Pancreas (tissue), 10 donors: ENCODE measurements around the gene MMAA. TPM values are rescaled to one million over a fixed set of nuclear protein-coding genes. Genes with fewer than 3 reads are reported as not detected.
"Not testable (repeated sequence)": the region's sequence is repeated elsewhere in the genome, so short reads cannot be mapped to it uniquely, and the experiment has no call there.

Source experiments
- ATAC-seq, 4 donors: fragments of 200-7000 bp; cut with Tn5 transposase; one replicate each; pipeline versions ENCODE4 v1.8.0 to v1.9.1; 2020; ENCODE audit warnings: mild to moderate bottlenecking in 4 of 4, moderate library complexity in 4 of 4
- DNase-seq, 6 donors: peaks; one replicate each; pipeline ENCODE4 v3.0.0-alpha.2; 2020
- FAIRE-seq: peaks from 2 replicates; lab custom pipeline; 2012; peaks lifted over from hg19 to GRCh38; lab: Jason Lieb, UNC
- H3K27ac ChIP-seq, 4 donors: fragments of 200-600 bp; sonication (generic); 1 replicate in 3 of 4; 2 replicates in 1 of 4; pipeline versions ENCODE4 v1.5.0 to v1.8.0; 2020
- H3K27me3 ChIP-seq, 4 donors: fragments of 200-600 bp; one replicate each; pipeline ENCODE4 v1.8.0; 2021
- H3K36me3 ChIP-seq, 3 donors: fragments of 200-600 bp; sonication (generic) in 1 of 3; one replicate each; pipeline versions ENCODE4 v1.5.0 to v1.8.0; 2020 to 2021
- H3K4me1 ChIP-seq, 3 donors: fragments of 200-600 bp; one replicate each; pipeline ENCODE4 v1.8.0; 2021
- H3K4me3 ChIP-seq, 4 donors: fragments of 200-600 bp; sonication (generic) in 2 of 4; one replicate each; pipeline versions ENCODE4 v1.5.0 to v1.8.0; 2020 to 2021
- H3K9me3 ChIP-seq, 4 donors: fragments of 200-600 bp; one replicate each; pipeline ENCODE4 v1.8.0; 2021
- WGBS, 2 donors: extraction: QIAGEN DNeasy Blood & Tissue Kit; methylation state at CpG; one replicate each; pipeline ENCODE4 v1.1.7; 2013; 5-methylcytosine and 5-hydroxymethylcytosine counted together
- intact Hi-C, 3 donors: fragments of 100-400 bp; cut with DNase I; formaldehyde crosslinking; loops; one replicate each; pipeline versions ENCODE4 v1.11.1 to v1.14.2; 2022
- polyA plus RNA-seq, 2 donors: library from polyadenylated mRNA; stranded (reverse); fragments of 200-250 nt; gene quantifications; one replicate each; pipeline ENCODE4 v1.2.3, GENCODE V29; 2013
- total RNA-seq, 6 donors: library from RNA; stranded (reverse); fragmentation: NEBNext Ultra II Directional in 4 of 6; extraction: Animal tissue kit (Norgen Biotek cat#: 25700) in 4 of 6; gene quantifications; one replicate each; pipeline versions ENCODE4 v1.2.1 to v1.2.4, GENCODE V29; 2021 to 2023
- TF ChIP-seq, protein P1 (sequence below), 4 donors: fragments of 200-600 bp; sonication (generic) in 3 of 4; IDR thresholded peaks; one replicate each; pipeline versions ENCODE4 v1.5.0 to v1.8.0; 2021; ENCODE audit warnings: antibody characterized with exemption in 4 of 4
- donor health status: healthy with polysubstance abuse.
- donor health status: DM: no; HTN: no; CAD: no; lungs with moderate emphysema.
- donor health status: DM: no; HTN: no; CAD: no.
- donor health status: control.
- donor health status: control.
- donor health status: Bipolar disorder and iron deficiency.
- donor health status: DM: yes; HTN: yes; CAD: no.
- donor health status: DM: no; HTN: no; CAD: no.
- donor health status: DM: no; HTN: no; CAD: no.
- donor health status: DM: yes; HTN: yes; CAD: no.

Gene MMAA
- total and polyA plus RNA-seq, 8 donors, result 3.0 to 9.5 (median 5.5) TPM

DNA sequence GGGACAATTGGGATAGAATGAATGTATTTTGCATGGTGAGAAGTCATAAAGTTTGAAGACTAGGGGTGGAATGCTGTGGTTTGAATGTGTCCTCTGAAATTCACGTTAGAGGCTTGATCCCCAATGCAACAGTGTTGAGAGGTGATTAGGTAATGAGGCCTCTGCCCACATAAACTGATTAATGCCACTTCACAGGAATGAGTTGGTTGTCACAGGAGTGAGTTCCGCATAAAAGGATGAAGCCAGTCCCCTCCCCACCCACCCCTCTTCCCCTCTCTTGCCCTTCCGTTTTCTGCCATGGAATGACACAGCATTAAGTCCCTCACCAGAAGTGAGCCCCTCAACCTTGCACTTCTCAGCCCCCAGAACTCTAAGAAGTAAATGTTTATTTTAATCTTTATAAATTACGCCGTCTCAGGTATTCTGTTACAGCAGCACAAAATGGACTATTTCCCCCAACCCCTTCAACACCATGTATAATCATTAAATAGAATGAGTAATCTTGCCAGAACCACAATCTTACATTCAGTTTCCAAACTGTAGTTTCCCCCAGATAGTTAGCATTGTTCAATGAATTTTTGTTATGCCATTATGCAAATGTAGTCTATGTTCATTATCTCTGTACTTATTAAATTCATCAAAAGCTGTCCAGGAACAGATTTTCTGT lies 5.5 kb upstream of the MMAA start:
- no peaks in the 10 kb centered on the region for H3K27me3 ChIP-seq
- ATAC-seq (no peak), DNase-seq (no peak), FAIRE-seq (no peak)
- peaks cover 0 to 10% (median 7%) of the 10 kb centered on the region in 3 donors for H3K4me1 ChIP-seq
- no peaks in the 10 kb centered on the region for H3K9me3 ChIP-seq
- H3K36me3 ChIP-seq, result no peaks in the 10 kb centered on the region
- H3K27ac ChIP-seq, result no peak overlapping the region
- no peak overlapping the region for H3K4me3 ChIP-seq
- TF ChIP-seq, protein P1, sequence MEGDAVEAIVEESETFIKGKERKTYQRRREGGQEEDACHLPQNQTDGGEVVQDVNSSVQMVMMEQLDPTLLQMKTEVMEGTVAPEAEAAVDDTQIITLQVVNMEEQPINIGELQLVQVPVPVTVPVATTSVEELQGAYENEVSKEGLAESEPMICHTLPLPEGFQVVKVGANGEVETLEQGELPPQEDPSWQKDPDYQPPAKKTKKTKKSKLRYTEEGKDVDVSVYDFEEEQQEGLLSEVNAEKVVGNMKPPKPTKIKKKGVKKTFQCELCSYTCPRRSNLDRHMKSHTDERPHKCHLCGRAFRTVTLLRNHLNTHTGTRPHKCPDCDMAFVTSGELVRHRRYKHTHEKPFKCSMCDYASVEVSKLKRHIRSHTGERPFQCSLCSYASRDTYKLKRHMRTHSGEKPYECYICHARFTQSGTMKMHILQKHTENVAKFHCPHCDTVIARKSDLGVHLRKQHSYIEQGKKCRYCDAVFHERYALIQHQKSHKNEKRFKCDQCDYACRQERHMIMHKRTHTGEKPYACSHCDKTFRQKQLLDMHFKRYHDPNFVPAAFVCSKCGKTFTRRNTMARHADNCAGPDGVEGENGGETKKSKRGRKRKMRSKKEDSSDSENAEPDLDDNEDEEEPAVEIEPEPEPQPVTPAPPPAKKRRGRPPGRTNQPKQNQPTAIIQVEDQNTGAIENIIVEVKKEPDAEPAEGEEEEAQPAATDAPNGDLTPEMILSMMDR (IDR thresholded peaks at IDR 0.05), result no peak
- WGBS, 2 donors, result 37 to 48% methylated on average over 5 of the region's 5 CpGs
- intact Hi-C loops, result loop anchor here in 2 of 3 donors (5.0 to 10.0 kb wide), 2 partner anchors 379 to 381 kb away; no protein-coding TSS in a partner anchor

DNA sequence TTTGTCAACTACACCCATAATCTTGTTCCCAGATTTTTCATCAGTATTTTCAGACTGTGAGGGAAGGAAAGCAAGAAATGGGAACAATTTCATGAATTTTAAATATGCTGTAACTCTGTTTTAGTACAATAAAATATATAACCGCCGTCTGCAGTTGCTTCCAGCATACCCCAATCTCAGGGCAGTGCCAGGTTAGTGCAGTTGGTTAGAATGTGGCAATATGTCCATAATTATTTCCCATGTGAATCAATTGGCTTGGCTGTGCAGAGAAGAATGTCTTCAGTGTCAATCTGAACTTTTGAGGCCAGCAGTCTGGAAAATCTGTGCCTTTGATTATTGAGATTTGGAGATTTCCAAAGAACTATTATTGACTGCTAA lies 5.0 kb upstream of the MMAA start:
- no peak for DNase-seq
- no peaks in the 10 kb centered on the region for H3K27me3 ChIP-seq
- 35 to 38% methylated on average over 2 of the region's 2 CpGs for WGBS, 2 donors
- FAIRE-seq, result no peak
- intact Hi-C loops, result loop anchor here in 2 of 3 donors (5.0 to 10.0 kb wide), 2 partner anchors 379 to 382 kb away; no protein-coding TSS in a partner anchor
- TF ChIP-seq, protein P1 (IDR thresholded peaks at IDR 0.05), result no peak
- ATAC-seq, result no peak
- H3K27ac ChIP-seq, result no peak overlapping the region
- no peaks in the 10 kb centered on the region for H3K9me3 ChIP-seq
- no peaks in the 10 kb centered on the region for H3K36me3 ChIP-seq
- peaks cover 0 to 10% (median 7%) of the 10 kb centered on the region in 3 donors for H3K4me1 ChIP-seq
- no peak overlapping the region for H3K4me3 ChIP-seq

- H3K27me3 ChIP-seq, result no peaks in the 10 kb centered on the region
- intact Hi-C loops, result loop anchor here in 1 of 3 donors (10.0 kb wide), 1 partner anchor 384 kb away; no protein-coding TSS in a partner anchor
- H3K36me3 ChIP-seq, result no peaks in the 10 kb centered on the region
- FAIRE-seq, result no peak
- 1% methylated on average over 19 of the region's 19 CpGs for WGBS, 2 donors
- TF ChIP-seq, protein P1 (IDR thresholded peaks at IDR 0.05), result no peak
- DNase-seq, result no peak
- peak overlapping the region; percentile 35 to 82 (median 72) for H3K4me3 ChIP-seq
- peak overlapping the region; percentile 92 to 98 (median 96) for H3K27ac ChIP-seq
- no peaks in the 10 kb centered on the region for H3K9me3 ChIP-seq
- H3K4me1 ChIP-seq, result peaks cover 3 to 23% (median 23%) of the 10 kb centered on the region in 3 donors
- ATAC-seq, result peak in 3 of 4 donors; percentile 9 to 22 (median 9)
Measured at GRCh38 chr4:145618210-145618931, 814 bp upstream of the MMAA start.

GRCh38 chr4:145619639-145619996 lies 433 bp downstream of the MMAA start:
- FAIRE-seq (peak; percentile 63), ATAC-seq (peak; percentile 82 to 89 (median 84)), DNase-seq (peak; percentile 48 to 88 (median 81))
- Histone ChIP-seq H3K4me3 (peak overlapping the region; percentile 35 to 82 (median 72)), H3K9me3 (no peaks in the 10 kb centered on the region), H3K27me3 (no peaks in the 10 kb centered on the region), H3K36me3 (no peaks in the 10 kb centered on the region), H3K27ac (peak overlapping the region; percentile 92 to 98 (median 96)), H3K4me1 (peaks cover 3 to 28% (median 23%) of the 10 kb centered on the region in 3 donors)
- 0% methylated on average over 9 of the region's 9 CpGs for WGBS, 2 donors
- intact Hi-C loops, result loop anchor here in 1 of 3 donors (10.0 kb wide), 1 partner anchor 385 kb away; no protein-coding TSS in a partner anchor
- TF ChIP-seq, protein P1 (IDR thresholded peaks at IDR 0.05), result no peak

- intact Hi-C loops, FAIRE-seq: not testable (repeated sequence)
Measured at GRCh38 chr4:145622067-145622466, 2.9 kb downstream of the MMAA start.

More at GRCh38 chr4:145622067-145622466, 2.9 kb downstream of the MMAA start:
- not testable (repeated sequence) for H3K4me3 ChIP-seq, DNase-seq, H3K27ac ChIP-seq, ATAC-seq, H3K27me3 ChIP-seq, H3K36me3 ChIP-seq, H3K9me3 ChIP-seq
- H3K4me1 ChIP-seq, result peaks cover 3 to 28% (median 23%) of the 10 kb centered on the region in 3 donors
- 84 to 100% methylated on average over 1 of the region's 1 CpG for WGBS, 2 donors
